ENCODE results near the gene RECQL5. TPM values are rescaled to one million over a fixed set of nuclear protein-coding genes. Genes with fewer than 3 reads are reported as not detected.

RECQL5 gene
- total RNA-seq, 1 donor from 2014 or later = 17.3 TPM

- no peak for DNase-seq
- Histone ChIP-seq H3K27me3 (ENCODE audit: low read depth) (no peaks in the 10 kb centered on the region), H3K4me3 (no peak overlapping the region), H3K4me1 (peaks cover 43% of the 10 kb centered on the region), H3K9me3 (replicated peaks) (no peaks in the 10 kb centered on the region), H3K36me3 (peaks cover 26% of the 10 kb centered on the region), H3K27ac (replicated peaks) (no peak overlapping the region)
- intact Hi-C loops (cut with micrococcal nuclease) = loop anchor here (5.0 kb wide), 1 partner anchor 122 kb away; no protein-coding TSS in a partner anchor
- no peak for TF ChIP-seq CTCF (IDR thresholded peaks at IDR 0.05; ENCODE audit: borderline replicate concordance)
These were observed 36.7 kb downstream of the RECQL5 start for GRCh38 chr17:75630071-75630917.

GRCh38 chr17:75629157-75629556 is 37.8 kb downstream of the RECQL5 start:
- Histone ChIP-seq H3K4me3 (no peak overlapping the region), H3K4me1 (peaks cover 32% of the 10 kb centered on the region), H3K36me3 (peaks cover 36% of the 10 kb centered on the region), H3K9me3 (replicated peaks) (no peaks in the 10 kb centered on the region), H3K27ac (replicated peaks) (no peak overlapping the region), H3K27me3 (ENCODE audit: low read depth) (no peaks in the 10 kb centered on the region)
- intact Hi-C loops (cut with micrococcal nuclease) = no loop called here
- DNase-seq = no peak
- TF ChIP-seq CTCF (IDR thresholded peaks at IDR 0.05; ENCODE audit: borderline replicate concordance) = no peak

GRCh38 chr17:75628425-75628824 is 38.5 kb downstream of the RECQL5 start:
- peaks cover 36% of the 10 kb centered on the region for H3K36me3 ChIP-seq
- TF ChIP-seq CTCF (IDR thresholded peaks at IDR 0.05; ENCODE audit: borderline replicate concordance) = no peak
- H3K27ac ChIP-seq (replicated peaks) = no peak overlapping the region
- no peak for DNase-seq
- no peak overlapping the region for H3K4me3 ChIP-seq
- H3K27me3 ChIP-seq (ENCODE audit: low read depth) = no peaks in the 10 kb centered on the region
- peaks cover 25% of the 10 kb centered on the region for H3K4me1 ChIP-seq
- intact Hi-C loops (cut with micrococcal nuclease) = no loop called here
- no peaks in the 10 kb centered on the region for H3K9me3 ChIP-seq (replicated peaks)

- Histone ChIP-seq H3K4me3 (no peak overlapping the region), H3K36me3 (peaks cover 36% of the 10 kb centered on the region), H3K27ac (replicated peaks) (no peak overlapping the region), H3K27me3 (ENCODE audit: low read depth) (no peaks in the 10 kb centered on the region), H3K9me3 (replicated peaks) (no peaks in the 10 kb centered on the region), H3K4me1 (peaks cover 13% of the 10 kb centered on the region)
- intact Hi-C loops (cut with micrococcal nuclease) = no loop called here
- TF ChIP-seq CTCF (IDR thresholded peaks at IDR 0.05; ENCODE audit: borderline replicate concordance) = no peak
- no peak for DNase-seq
These were observed 39.9 kb downstream of the RECQL5 start for GRCh38 chr17:75627094-75627493.

- no peak for TF ChIP-seq CTCF (IDR thresholded peaks at IDR 0.05; ENCODE audit: borderline replicate concordance)
These were observed 40.4 kb downstream of the RECQL5 start for GRCh38 chr17:75626496-75627038.

More at GRCh38 chr17:75626496-75627038, 40.4 kb downstream of the RECQL5 start:
- Histone ChIP-seq H3K4me1 (peaks cover 13% of the 10 kb centered on the region), H3K9me3 (replicated peaks) (no peaks in the 10 kb centered on the region), H3K4me3 (no peak overlapping the region), H3K27me3 (ENCODE audit: low read depth) (no peaks in the 10 kb centered on the region), H3K27ac (replicated peaks) (no peak overlapping the region), H3K36me3 (peaks cover 39% of the 10 kb centered on the region)
- no peak for DNase-seq
- intact Hi-C loops (cut with micrococcal nuclease) = no loop called here

Measured in left ventricle myocardium inferior (tissue), 1 donor.